ENCODE data around the gene KIR2DL4. TPM values are rescaled to one million over a fixed set of nuclear protein-coding genes. Genes with fewer than 3 reads are reported as not detected.
"Not testable (repeated sequence)": the region's sequence is repeated elsewhere in the genome, so short reads cannot be mapped to it uniquely, and the experiment has no call there.

Gene KIR2DL4
- total and polyA plus RNA-seq, 4 donors, result 0.72 TPM; not detected in 3

GRCh38 chr19:54772666-54773065, 30.7 kb upstream of the KIR2DL4 start:
- H3K4me1 ChIP-seq (ENCODE audit: control insufficient read depth in 1 of 2, insufficient read depth in 2 of 2, low read length in 2 of 2); H3K4me3 ChIP-seq (ENCODE audit: low read length in 2 of 2); H3K27me3 ChIP-seq (ENCODE audit: control insufficient read depth in 1 of 2, insufficient read depth in 2 of 2, low read length in 1 of 2); ATAC-seq (ENCODE audit: low FRiP score); H3K9me3 ChIP-seq (ENCODE audit: control insufficient read depth, low read length); H3K27ac ChIP-seq (ENCODE audit: low read depth in 1 of 2, low read length in 2 of 2); H3K36me3 ChIP-seq (ENCODE audit: control insufficient read depth in 1 of 2, insufficient read depth in 2 of 2, low read length in 1 of 2); DNase-seq; intact Hi-C loops (cut with DNase I): not testable (repeated sequence)
- WGBS, 2 donors, result 37 to 50% methylated on average over 2 of the region's 2 CpGs

- DNase-seq; ATAC-seq (ENCODE audit: low FRiP score); H3K9me3 ChIP-seq (ENCODE audit: control insufficient read depth, low read length); H3K27ac ChIP-seq (ENCODE audit: low read depth in 1 of 2, low read length in 2 of 2); H3K4me3 ChIP-seq (ENCODE audit: low read length in 2 of 2); H3K27me3 ChIP-seq (ENCODE audit: control insufficient read depth in 1 of 2, insufficient read depth in 2 of 2, low read length in 1 of 2); H3K4me1 ChIP-seq (ENCODE audit: control insufficient read depth in 1 of 2, insufficient read depth in 2 of 2, low read length in 2 of 2); H3K36me3 ChIP-seq (ENCODE audit: control insufficient read depth in 1 of 2, insufficient read depth in 2 of 2, low read length in 1 of 2); intact Hi-C loops (cut with DNase I): not testable (repeated sequence)
- WGBS, 2 donors, result 64 to 76% methylated on average over 12 of the region's 12 CpGs
These were observed 28.2 kb upstream of the KIR2DL4 start for GRCh38 chr19:54775095-54775815.

- H3K4me3 ChIP-seq (ENCODE audit: low read length in 2 of 2); H3K4me1 ChIP-seq (ENCODE audit: control insufficient read depth in 1 of 2, insufficient read depth in 2 of 2, low read length in 2 of 2); H3K27me3 ChIP-seq (ENCODE audit: control insufficient read depth in 1 of 2, insufficient read depth in 2 of 2, low read length in 1 of 2); DNase-seq; intact Hi-C loops (cut with DNase I); H3K36me3 ChIP-seq (ENCODE audit: control insufficient read depth in 1 of 2, insufficient read depth in 2 of 2, low read length in 1 of 2); H3K27ac ChIP-seq (ENCODE audit: low read depth in 1 of 2, low read length in 2 of 2); H3K9me3 ChIP-seq (ENCODE audit: control insufficient read depth, low read length); ATAC-seq (ENCODE audit: low FRiP score): not testable (repeated sequence)
- 63 to 77% methylated on average over 8 of the region's 8 CpGs for WGBS, 2 donors
These were observed 27.6 kb upstream of the KIR2DL4 start for GRCh38 chr19:54775830-54776229.

- H3K4me1 ChIP-seq (ENCODE audit: control insufficient read depth in 1 of 2, insufficient read depth in 2 of 2, low read length in 2 of 2); intact Hi-C loops (cut with DNase I); H3K4me3 ChIP-seq (ENCODE audit: low read length in 2 of 2); H3K36me3 ChIP-seq (ENCODE audit: control insufficient read depth in 1 of 2, insufficient read depth in 2 of 2, low read length in 1 of 2); DNase-seq; H3K9me3 ChIP-seq (ENCODE audit: control insufficient read depth, low read length); H3K27me3 ChIP-seq (ENCODE audit: control insufficient read depth in 1 of 2, insufficient read depth in 2 of 2, low read length in 1 of 2); ATAC-seq (ENCODE audit: low FRiP score); H3K27ac ChIP-seq (ENCODE audit: low read depth in 1 of 2, low read length in 2 of 2): not testable (repeated sequence)
- 54 to 63% methylated on average over 4 of the region's 4 CpGs for WGBS, 2 donors
These were observed 25.6 kb upstream of the KIR2DL4 start for GRCh38 chr19:54777851-54778250.

- WGBS, 2 donors, result 58 to 86% methylated on average over 7 of the region's 7 CpGs
- H3K4me3 ChIP-seq (ENCODE audit: low read length in 2 of 2); intact Hi-C loops (cut with DNase I); DNase-seq; H3K9me3 ChIP-seq (ENCODE audit: control insufficient read depth, low read length); H3K27ac ChIP-seq (ENCODE audit: low read depth in 1 of 2, low read length in 2 of 2); ATAC-seq (ENCODE audit: low FRiP score); H3K36me3 ChIP-seq (ENCODE audit: control insufficient read depth in 1 of 2, insufficient read depth in 2 of 2, low read length in 1 of 2); H3K27me3 ChIP-seq (ENCODE audit: control insufficient read depth in 1 of 2, insufficient read depth in 2 of 2, low read length in 1 of 2); H3K4me1 ChIP-seq (ENCODE audit: control insufficient read depth in 1 of 2, insufficient read depth in 2 of 2, low read length in 2 of 2): not testable (repeated sequence)
These were observed 24.5 kb upstream of the KIR2DL4 start for GRCh38 chr19:54778896-54779295.

GRCh38 chr19:54782916-54783315, 20.5 kb upstream of the KIR2DL4 start:
- H3K4me1 ChIP-seq (ENCODE audit: control insufficient read depth in 1 of 2, insufficient read depth in 2 of 2, low read length in 2 of 2); intact Hi-C loops (cut with DNase I); H3K4me3 ChIP-seq (ENCODE audit: low read length in 2 of 2); H3K27ac ChIP-seq (ENCODE audit: low read depth in 1 of 2, low read length in 2 of 2); H3K36me3 ChIP-seq (ENCODE audit: control insufficient read depth in 1 of 2, insufficient read depth in 2 of 2, low read length in 1 of 2); ATAC-seq (ENCODE audit: low FRiP score); DNase-seq; H3K9me3 ChIP-seq (ENCODE audit: control insufficient read depth, low read length); H3K27me3 ChIP-seq (ENCODE audit: control insufficient read depth in 1 of 2, insufficient read depth in 2 of 2, low read length in 1 of 2): not testable (repeated sequence)
- WGBS, 2 donors, result 65 to 67% methylated on average over 4 of the region's 4 CpGs

GRCh38 chr19:54786091-54786723, 17.2 kb upstream of the KIR2DL4 start:
- H3K4me3 ChIP-seq (ENCODE audit: low read length in 2 of 2); H3K27me3 ChIP-seq (ENCODE audit: control insufficient read depth in 1 of 2, insufficient read depth in 2 of 2, low read length in 1 of 2); DNase-seq; H3K36me3 ChIP-seq (ENCODE audit: control insufficient read depth in 1 of 2, insufficient read depth in 2 of 2, low read length in 1 of 2); intact Hi-C loops (cut with DNase I); ATAC-seq (ENCODE audit: low FRiP score); H3K4me1 ChIP-seq (ENCODE audit: control insufficient read depth in 1 of 2, insufficient read depth in 2 of 2, low read length in 2 of 2); H3K9me3 ChIP-seq (ENCODE audit: control insufficient read depth, low read length); H3K27ac ChIP-seq (ENCODE audit: low read depth in 1 of 2, low read length in 2 of 2): not testable (repeated sequence)
- 83 to 84% methylated on average over 23 to 24 of the region's 24 CpGs for WGBS, 2 donors

- WGBS, 2 donors, result 77 to 81% methylated on average over 6 of the region's 6 CpGs
- ATAC-seq (ENCODE audit: low FRiP score); DNase-seq; H3K27ac ChIP-seq (ENCODE audit: low read depth in 1 of 2, low read length in 2 of 2); H3K27me3 ChIP-seq (ENCODE audit: control insufficient read depth in 1 of 2, insufficient read depth in 2 of 2, low read length in 1 of 2); H3K9me3 ChIP-seq (ENCODE audit: control insufficient read depth, low read length); H3K4me3 ChIP-seq (ENCODE audit: low read length in 2 of 2); intact Hi-C loops (cut with DNase I); H3K4me1 ChIP-seq (ENCODE audit: control insufficient read depth in 1 of 2, insufficient read depth in 2 of 2, low read length in 2 of 2); H3K36me3 ChIP-seq (ENCODE audit: control insufficient read depth in 1 of 2, insufficient read depth in 2 of 2, low read length in 1 of 2): not testable (repeated sequence)
These were observed 15.3 kb upstream of the KIR2DL4 start for GRCh38 chr19:54788154-54788553.

GRCh38 chr19:54790711-54791110, 12.7 kb upstream of the KIR2DL4 start:
- Histone ChIP-seq H3K4me3 (ENCODE audit: low read length in 2 of 2) (no peak overlapping the region), H3K4me1 (ENCODE audit: control insufficient read depth in 1 of 2, insufficient read depth in 2 of 2, low read length in 2 of 2) (no peaks in the 10 kb centered on the region), H3K36me3 (ENCODE audit: control insufficient read depth in 1 of 2, insufficient read depth in 2 of 2, low read length in 1 of 2) (no peaks in the 10 kb centered on the region), H3K27ac (ENCODE audit: low read depth in 1 of 2, low read length in 2 of 2) (no peak overlapping the region), H3K27me3 (ENCODE audit: control insufficient read depth in 1 of 2, insufficient read depth in 2 of 2, low read length in 1 of 2) (no peaks in the 10 kb centered on the region), H3K9me3 (ENCODE audit: control insufficient read depth, low read length) (peaks cover 2% of the 10 kb centered on the region)
- DNase-seq (no peak), ATAC-seq (ENCODE audit: low FRiP score) (no peak)
- intact Hi-C loops (cut with DNase I), result no loop called here
- WGBS, 2 donors, result 53 to 71% methylated on average over 5 of the region's 5 CpGs
